Effector CD4-positive, alpha-beta T cell (primary cell): ENCODE results near the gene ZNF219.

ENCODE experiments used
- DNase-seq: peaks from one replicate; pipeline ENCODE4 v3.0.0-alpha.2; 2020
- total RNA-seq: gene quantifications from one replicate; lab custom pipeline; 2026; lab: John Stamatoyannopoulos, UW

The ZNF219 gene
- 11.4 reads per million, percentile 34 among the genes with 10 or more reads in this experiment for total RNA-seq

- peak; percentile 33 for DNase-seq
Observed at GRCh38 chr14:21098076-21098891, at the start of gene ZNF219. TSS of gene ZNF219 (minus strand) at chr14:21098655. CDS start at chr14:21093591, 5,064 bp downstream.

GRCh38 chr14:21145437-21145836, 47.0 kb upstream of the ZNF219 start:
- DNase-seq = no peak

- DNase-seq = no peak
Observed at GRCh38 chr14:21142357-21142756, 43.9 kb upstream of the ZNF219 start.

GRCh38 chr14:21136024-21136423, 37.6 kb upstream of the ZNF219 start:
- DNase-seq = no peak

DNA sequence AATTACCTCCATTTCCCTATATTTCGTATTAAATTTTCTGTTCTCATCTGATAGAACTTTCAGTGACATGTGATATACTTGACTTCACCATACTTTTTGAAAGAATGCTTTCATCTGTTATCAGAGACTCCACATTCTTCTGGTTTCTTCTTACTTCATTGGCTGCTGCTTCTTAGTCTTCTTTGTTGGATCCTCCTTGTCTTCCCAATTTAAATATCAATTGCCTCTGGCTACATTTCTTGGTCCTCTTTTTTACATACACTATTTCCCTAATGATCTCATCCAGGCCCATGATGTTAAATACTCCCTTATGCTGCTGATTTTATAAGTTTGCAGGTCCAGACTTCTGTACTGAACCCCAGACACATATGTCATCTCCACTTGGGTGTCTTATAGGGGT, 35.4 kb upstream of the ZNF219 start:
- no peak for DNase-seq

- DNase-seq = no peak
Observed at GRCh38 chr14:21123429-21123828, 25.0 kb upstream of the ZNF219 start.

DNA sequence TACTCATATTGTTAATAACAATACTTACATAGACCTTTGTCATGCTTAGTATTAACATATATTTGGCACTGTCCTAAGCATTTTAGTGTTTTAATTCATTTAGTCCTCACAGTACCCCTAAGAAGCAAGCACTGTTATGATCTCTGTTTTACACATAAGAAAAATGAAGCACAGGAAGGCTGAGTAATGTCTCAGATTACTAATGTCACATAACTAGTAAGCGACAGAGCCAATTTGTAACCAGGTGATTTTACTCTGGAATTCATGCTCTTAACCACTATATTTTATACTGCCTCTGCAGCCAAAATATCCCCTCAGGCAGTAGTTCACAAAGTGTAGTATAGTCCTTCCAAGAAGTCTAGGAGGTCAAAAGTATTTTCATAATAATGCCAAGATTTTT, 22.7 kb upstream of the ZNF219 start:
- no peak for DNase-seq

DNA sequence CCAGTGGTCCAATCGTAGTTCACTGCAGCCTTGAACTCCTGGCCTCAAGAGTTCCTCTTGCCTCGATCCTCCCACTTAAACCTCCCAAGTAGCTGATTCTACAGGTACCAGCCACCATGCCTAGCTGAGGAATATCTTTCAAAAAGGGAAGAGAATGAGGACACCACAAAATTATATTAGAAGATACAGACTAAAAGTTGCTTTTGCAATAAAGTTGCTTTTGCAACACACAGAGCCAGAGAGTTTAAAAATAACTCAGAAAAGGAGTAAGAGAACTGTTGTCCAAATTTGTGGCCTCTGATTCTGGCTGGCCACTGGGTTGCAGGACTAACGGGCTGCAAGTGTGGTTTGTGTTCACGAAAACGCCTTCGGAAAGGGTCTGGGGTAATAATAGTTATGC, 22.2 kb upstream of the ZNF219 start:
- no peak for DNase-seq

DNA sequence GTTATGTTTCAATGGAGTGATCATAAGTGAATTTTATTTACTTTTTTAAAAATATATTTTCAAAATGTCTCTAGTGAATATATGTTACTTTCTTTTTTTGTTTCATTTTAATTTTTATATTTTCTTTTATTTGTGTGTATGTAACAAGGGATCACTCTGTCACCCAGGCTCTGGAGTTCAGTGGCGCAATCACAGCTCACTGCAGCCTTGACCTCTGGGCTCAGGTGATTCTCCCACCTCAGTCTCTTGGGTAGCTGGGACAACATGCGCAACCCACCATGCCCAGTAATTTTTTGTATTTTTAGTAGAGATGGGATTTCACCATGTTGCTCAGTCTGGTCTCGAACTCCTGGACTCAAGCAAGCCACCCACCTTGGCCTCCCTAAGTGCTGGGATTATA, 20.5 kb upstream of the ZNF219 start:
- DNase-seq = no peak

GRCh38 chr14:21113369-21113768, 14.9 kb upstream of the ZNF219 start:
- DNase-seq = no peak

DNA sequence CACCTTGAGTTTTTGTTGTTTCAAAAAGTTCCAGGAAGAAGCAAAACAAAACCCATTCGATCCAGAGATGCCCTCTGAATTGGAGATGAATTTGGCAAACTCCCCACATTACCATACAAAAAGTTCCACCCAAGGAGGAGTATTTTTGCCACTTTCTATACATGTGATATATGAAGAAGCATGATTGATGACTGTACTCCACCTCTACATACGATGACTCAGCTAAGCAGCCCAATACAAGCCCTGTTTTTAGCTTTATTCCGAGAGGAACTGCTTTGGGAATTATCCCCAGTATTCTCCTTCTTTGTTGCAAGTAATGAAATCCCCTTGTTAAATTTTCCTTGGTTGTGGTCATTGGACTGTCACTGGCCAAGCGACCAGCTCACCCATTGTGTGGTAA, 13.8 kb upstream of the ZNF219 start:
- DNase-seq = no peak

DNA sequence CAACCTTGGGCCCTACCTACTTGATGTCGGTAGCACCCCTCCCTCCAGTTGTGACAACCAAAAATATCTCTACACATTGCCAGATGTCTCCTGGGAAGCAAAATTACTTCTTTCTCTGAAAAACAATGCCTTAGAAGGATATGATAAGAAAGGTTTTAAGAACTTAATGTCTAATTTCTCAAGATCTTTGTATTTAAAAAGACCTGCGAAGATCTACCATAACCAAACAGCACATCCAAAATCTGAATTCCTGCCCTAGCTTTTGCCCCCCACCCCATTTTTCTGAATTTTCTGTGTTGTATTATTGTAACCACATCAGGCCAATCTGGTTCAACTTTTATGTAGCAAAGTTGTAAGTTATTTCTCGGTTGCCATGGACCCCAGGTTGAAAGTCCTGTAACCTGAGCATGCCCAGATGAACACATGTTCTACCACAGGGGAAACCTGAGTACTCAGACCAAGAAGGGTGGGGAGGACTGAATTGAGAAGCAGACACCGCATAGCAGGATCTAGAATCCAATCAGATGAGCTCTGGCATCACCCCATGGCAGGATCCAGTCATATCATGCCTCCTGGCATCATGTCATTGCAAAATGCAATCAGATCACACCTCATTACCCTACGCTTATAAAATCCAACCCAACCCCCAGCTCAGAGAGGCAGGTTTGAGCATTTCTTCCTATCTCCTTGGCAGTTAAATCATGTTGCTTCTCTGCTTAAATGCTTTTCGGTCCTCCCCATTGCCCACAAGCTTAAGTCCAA, 11.1 kb upstream of the ZNF219 start:
- DNase-seq = no peak

- DNase-seq = no peak
Observed at GRCh38 chr14:21108791-21109190, 10.3 kb upstream of the ZNF219 start.

GRCh38 chr14:21107283-21107800, 8.9 kb upstream of the ZNF219 start:
- DNase-seq = no peak

GRCh38 chr14:21106498-21107282, 8.2 kb upstream of the ZNF219 start:
- DNase-seq = peak; percentile 71

DNA sequence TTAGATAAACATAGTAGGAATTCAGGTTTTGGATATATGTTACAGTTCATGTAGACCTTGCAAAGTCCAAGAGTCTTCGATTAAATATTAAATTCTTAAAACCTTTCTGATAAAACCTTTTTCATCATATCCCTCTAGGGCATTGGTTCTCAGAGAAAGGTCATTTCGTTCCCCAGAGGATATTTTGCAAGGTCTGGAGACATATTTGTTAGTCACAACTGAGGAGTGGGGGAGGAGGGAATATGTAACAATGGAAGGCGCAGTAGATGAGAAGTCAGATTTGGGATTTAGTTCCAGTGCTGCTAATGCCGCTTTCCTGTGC, 7.7 kb upstream of the ZNF219 start:
- DNase-seq = no peak

DNA sequence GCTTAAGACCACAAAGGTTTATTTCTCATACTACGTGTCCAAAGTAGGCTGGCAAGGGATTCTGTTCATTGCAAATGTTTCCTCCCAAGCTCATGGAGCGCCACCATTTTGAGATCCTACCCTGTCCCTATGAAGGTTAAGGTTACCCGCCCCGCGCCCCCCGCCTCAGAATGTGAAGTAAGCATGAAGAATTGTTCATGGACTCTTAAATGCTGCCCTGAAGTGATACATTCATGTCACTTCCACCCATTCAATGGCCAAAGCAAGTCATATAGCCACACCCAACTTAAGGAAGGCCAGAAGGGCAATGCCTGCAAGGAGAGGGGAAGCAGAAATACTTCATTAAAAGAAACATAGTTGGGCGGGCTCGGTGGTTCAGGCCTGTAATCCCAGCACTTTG, 6.6 kb upstream of the ZNF219 start:
- DNase-seq = no peak

DNA sequence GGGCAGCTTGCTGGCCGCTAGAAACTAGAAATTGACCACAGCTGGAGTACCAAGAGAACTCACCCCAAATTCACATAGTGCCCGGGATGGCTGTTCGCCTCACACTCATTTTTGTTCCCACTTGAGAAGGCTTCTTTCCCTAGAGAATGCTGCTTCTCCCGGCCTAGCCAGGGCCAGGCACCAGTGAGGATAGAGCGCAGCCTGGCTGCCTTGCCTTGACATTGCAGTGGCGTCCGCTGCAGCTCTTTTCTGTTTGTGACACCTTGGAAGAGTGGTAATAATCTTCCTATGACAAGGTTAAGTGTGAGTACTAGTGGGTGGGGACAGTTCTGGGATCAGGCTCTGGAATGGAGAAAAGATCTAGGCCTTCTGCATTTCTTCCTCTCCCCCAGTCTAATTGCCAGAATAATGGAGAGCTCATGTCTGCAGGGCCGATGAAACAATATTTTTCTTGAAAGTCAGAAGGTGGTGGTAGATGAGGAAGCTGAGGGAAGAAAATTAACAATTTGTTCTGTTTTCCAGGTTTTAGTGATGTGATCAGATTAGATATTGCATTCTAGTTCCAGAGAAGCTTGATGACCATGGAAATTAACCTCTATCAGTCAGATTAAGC, 6.1 kb upstream of the ZNF219 start:
- DNase-seq = peak; percentile 56

GRCh38 chr14:21103710-21104447, 5.4 kb upstream of the ZNF219 start:
- DNase-seq = peak; percentile 91

DNA sequence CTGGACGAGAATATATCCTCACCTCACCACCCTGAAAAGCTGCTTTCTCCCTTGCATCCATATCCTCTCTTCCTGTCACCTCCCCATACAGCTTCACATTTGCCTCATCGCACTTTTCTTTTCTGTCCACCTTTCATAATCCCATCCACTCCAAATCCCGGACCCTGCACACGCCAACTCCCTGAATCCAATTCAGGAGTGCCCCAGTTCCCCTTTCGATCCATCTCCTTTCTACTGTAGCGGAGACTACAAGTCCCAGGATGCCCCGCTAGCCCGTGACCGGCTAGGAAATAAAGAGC, 4.9 kb upstream of the ZNF219 start:
- DNase-seq = no peak

- DNase-seq = no peak
Observed at GRCh38 chr14:21102521-21103410, 4.3 kb upstream of the ZNF219 start.
